Gastrocnemius medialis (tissue), 4 donors: ENCODE measurements around the gene NYNRIN. TPM values are rescaled to one million over a fixed set of nuclear protein-coding genes. Genes with fewer than 3 reads are reported as not detected.

Experiments
- ATAC-seq, 2 donors: fragments of 150-250 bp; one replicate each; pipeline ENCODE4 v1.9.1; 2016
- DNase-seq, 2 donors: peaks; one replicate each; pipeline ENCODE4 v3.0.0-alpha.2; 2019
- H3K27ac ChIP-seq, 4 donors: fragments of 200-600 bp; sonication (generic); 1 replicate in 1 of 4; 2 replicates in 3 of 4; pipeline ENCODE4 v1.5.1; 2016 to 2018; ENCODE audit warnings: mild to moderate bottlenecking in 2 of 4, moderate library complexity in 1 of 4
- H3K27me3 ChIP-seq, 3 donors: fragments of 200-600 bp; sonication (generic) in 2 of 3; 1 replicate in 1 of 3; 2 replicates in 2 of 3; pipeline versions ENCODE4 v1.5.1 to v1.6.0; 2016 to 2019; ENCODE audit warnings: mild to moderate bottlenecking in 1 of 3, moderate library complexity in 1 of 3
- H3K36me3 ChIP-seq, 2 donors: fragments of 200-600 bp; sonication (generic) in 1 of 2; one replicate each; pipeline ENCODE4 v1.5.1; 2017 to 2018
- H3K4me1 ChIP-seq, 2 donors: fragments of 200-600 bp; sonication (generic) in 1 of 2; one replicate each; pipeline ENCODE4 v1.5.1; 2016 to 2017; ENCODE audit warnings: mild to moderate bottlenecking in 2 of 2
- H3K4me3 ChIP-seq, 4 donors: fragments of 200-600 bp; sonication (generic) in 3 of 4; 1 replicate in 1 of 4; 2 replicates in 3 of 4; pipeline ENCODE4 v1.5.1; 2016 to 2019; ENCODE audit warnings: mild to moderate bottlenecking in 2 of 4
- H3K9me3 ChIP-seq, 3 donors: fragments of 200-600 bp; sonication (generic) in 2 of 3; 1 replicate in 1 of 3; 2 replicates in 2 of 3; pipeline ENCODE4 v1.5.1; 2016 to 2019
- POLR2A ChIP-seq, 2 donors: fragments of 450-650 bp; IDR thresholded peaks; one replicate each; pipeline ENCODE4 v1.6.1; 2017; ENCODE audit warnings: antibody characterized with exemption in 2 of 2, mild to moderate bottlenecking in 2 of 2, moderate library complexity in 2 of 2
- in situ Hi-C, 4 donors: fragments of 200-750 bp; cut with MboI; loops; one replicate each; pipeline versions ENCODE4 v1.15.0 to v1.8.0; 2017; ENCODE audit warnings: low sequenced_read_pairs in 4 of 4
- intact Hi-C: fragments of 100-400 bp; cut with DNase I; formaldehyde crosslinking; loops from one replicate; pipeline ENCODE4 v1.15.1; 2023; ENCODE audit warnings: low total_unique reads
- total RNA-seq, 4 donors: library from RNA; depleted of rRNA; stranded (reverse); fragments of >200 nt; gene quantifications; one replicate each; pipeline versions ENCODE4 v1.1.0 to v1.2.3, GENCODE V29; 2016
- TF ChIP-seq, protein P1 (sequence below), 5 experiments: fragments of 450-650 bp in 3 of 5; fragments of 200-600 bp in 2 of 5; sonication (generic) in 2 of 5; IDR thresholded peaks in 4 of 5; conservative IDR thresholded peaks in 1 of 5; 1 replicate in 4 of 5; 2 replicates in 1 of 5; pipeline ENCODE4 v1.5.1; 2016 to 2019; ENCODE audit warnings: antibody characterized with exemption in 5 of 5, mild to moderate bottlenecking in 3 of 5, moderate library complexity in 3 of 5

The NYNRIN gene
- total RNA-seq, 4 donors from 2014 or later = 0.87 to 3.7 (median 2.1) TPM

DNA sequence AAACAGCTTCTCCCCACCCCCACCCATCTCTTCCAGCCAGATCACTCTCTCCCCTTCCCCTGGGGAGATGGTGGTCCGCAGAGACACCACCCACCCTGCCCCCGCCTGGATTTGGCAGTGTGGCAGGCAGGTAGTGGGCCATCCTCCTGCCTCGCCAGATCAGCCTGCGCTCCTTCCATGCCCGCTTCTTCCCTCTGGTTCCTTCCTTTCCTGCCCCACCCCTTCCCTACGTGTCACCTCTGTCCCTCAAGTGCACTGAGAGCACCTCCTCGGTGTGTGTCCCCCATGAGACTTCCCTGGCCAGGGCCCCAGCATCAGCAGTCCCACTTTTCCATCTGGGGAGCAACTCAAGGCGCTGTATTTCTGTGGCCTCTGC is 632 bp downstream of the NYNRIN start:
- DNase-seq (no peak), ATAC-seq (no peak)
- Histone ChIP-seq H3K27me3 (peaks cover 0 to 10% (median 0%) of the 10 kb centered on the region in 3 donors), H3K36me3 (no peaks in the 10 kb centered on the region), H3K27ac (peak overlapping the region; percentile 55 to 73 (median 70)), H3K9me3 (no peaks in the 10 kb centered on the region), H3K4me3 (peak overlapping the region; percentile 57 to 69 (median 58)), H3K4me1 (peaks cover 12 to 27% of the 10 kb centered on the region in 2 donors)
- intact Hi-C loops (no loop called here), in situ Hi-C loops (no loop called here)
- TF ChIP-seq, protein P1, sequence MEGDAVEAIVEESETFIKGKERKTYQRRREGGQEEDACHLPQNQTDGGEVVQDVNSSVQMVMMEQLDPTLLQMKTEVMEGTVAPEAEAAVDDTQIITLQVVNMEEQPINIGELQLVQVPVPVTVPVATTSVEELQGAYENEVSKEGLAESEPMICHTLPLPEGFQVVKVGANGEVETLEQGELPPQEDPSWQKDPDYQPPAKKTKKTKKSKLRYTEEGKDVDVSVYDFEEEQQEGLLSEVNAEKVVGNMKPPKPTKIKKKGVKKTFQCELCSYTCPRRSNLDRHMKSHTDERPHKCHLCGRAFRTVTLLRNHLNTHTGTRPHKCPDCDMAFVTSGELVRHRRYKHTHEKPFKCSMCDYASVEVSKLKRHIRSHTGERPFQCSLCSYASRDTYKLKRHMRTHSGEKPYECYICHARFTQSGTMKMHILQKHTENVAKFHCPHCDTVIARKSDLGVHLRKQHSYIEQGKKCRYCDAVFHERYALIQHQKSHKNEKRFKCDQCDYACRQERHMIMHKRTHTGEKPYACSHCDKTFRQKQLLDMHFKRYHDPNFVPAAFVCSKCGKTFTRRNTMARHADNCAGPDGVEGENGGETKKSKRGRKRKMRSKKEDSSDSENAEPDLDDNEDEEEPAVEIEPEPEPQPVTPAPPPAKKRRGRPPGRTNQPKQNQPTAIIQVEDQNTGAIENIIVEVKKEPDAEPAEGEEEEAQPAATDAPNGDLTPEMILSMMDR (IDR thresholded peaks at IDR 0.05 in 4 of 5, conservative IDR thresholded peaks at IDR 0.05 in 1 of 5) = no peak
- TF ChIP-seq POLR2A (IDR thresholded peaks at IDR 0.05) = no peak

DNA sequence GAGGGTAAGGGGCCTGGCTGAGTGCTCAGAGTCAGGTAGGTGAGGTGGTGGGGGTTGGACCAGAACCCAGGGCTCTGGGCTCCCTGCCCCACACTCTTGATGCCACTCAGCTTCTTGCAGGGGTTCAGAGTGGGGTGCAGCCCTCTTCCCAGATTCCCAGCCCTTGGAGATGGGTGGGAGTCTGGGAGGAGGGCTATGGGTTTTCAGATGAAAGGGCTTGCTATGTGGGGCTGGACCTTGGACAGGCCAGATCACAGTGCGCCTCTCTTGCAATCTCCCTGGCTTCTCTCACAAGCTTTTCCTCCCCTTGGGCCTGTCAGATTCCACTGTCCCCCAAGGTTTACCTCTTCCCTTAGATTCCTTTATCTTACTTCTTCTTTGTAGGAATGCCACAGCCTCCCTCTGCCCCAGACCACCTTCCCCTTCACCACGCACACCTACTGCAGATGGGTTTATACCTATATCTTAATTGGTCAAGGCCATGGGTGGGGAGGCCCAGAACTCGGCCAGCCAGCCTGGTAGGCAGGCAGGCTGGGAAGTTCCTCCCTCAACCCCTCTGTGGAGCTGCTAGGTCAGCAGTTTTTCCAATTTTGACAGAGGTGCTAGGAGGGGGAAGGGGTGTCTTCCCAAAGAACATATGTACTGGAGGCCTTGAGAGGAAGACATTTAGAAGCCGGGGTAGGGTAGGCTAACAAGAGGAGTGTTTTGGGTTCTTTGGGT is 1.4 kb downstream of the NYNRIN start:
- peaks cover 0 to 10% (median 0%) of the 10 kb centered on the region in 3 donors for H3K27me3 ChIP-seq
- no peaks in the 10 kb centered on the region for H3K36me3 ChIP-seq
- DNase-seq (no peak), ATAC-seq (no peak)
- in situ Hi-C loops = no loop called here
- H3K9me3 ChIP-seq = no peaks in the 10 kb centered on the region
- peaks cover 12 to 27% of the 10 kb centered on the region in 2 donors for H3K4me1 ChIP-seq
- TF ChIP-seq, protein P1 (IDR thresholded peaks at IDR 0.05 in 4 of 5, conservative IDR thresholded peaks at IDR 0.05 in 1 of 5) = no peak
- TF ChIP-seq POLR2A (IDR thresholded peaks at IDR 0.05) = no peak
- intact Hi-C loops = loop anchor here (5.0 kb wide), 1 partner anchor 33 kb away; the partner anchor contains the start of gene NFATC4
- peak overlapping the region in 3 of 4 donors; percentile 57 to 69 (median 60) for H3K4me3 ChIP-seq
- peak overlapping the region; percentile 55 to 73 (median 70) for H3K27ac ChIP-seq

DNA sequence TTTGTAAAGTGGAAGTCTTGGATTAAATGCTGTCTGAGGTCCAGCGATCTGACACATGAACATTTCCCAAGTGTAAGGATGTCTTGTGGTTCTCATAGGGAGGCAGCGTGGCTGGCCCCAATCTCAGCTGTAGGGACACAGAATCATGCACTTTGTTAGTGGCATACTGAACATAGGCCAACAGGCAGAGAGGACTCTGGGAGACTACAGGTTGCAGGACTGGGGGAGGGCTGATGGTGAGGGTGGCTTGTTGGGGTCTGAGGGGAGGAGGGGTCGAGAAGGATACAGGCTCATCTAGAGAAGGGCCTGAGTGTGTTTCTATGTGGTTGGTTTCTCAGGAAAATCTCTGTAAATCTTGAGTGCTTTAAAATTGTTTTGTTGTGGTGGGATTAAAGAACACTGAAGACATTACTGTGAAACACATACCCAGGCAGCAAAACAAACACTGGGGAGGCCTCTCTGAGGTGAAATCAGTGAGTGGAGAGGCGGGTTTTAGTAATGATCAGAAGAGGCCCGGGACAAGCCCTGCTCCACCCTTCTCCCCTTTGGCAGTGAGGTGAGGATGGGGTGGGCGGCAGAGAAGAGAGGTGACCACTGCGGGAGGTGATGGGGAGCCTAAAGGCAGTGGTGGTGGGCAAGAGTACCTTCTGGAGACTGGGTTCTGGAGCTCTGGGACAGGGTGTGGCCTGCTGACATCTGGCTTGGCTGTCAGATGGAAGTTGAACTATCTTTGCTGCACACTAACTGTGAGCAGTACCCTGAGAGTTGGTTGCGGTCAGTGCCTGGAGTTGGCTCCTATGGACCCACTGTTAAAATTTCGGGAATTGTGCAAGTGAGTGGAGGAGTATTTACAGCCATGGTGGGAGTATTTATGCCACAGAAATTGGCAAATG is 3.3 kb downstream of the NYNRIN start:
- intact Hi-C loops = loop anchor here (5.0 kb wide), 1 partner anchor 35 kb away; the partner anchor contains the start of gene NFATC4
- ATAC-seq (no peak), DNase-seq (no peak)
- Histone ChIP-seq H3K27me3 (peaks cover 0 to 10% (median 0%) of the 10 kb centered on the region in 3 donors), H3K4me3 (no peak overlapping the region), H3K4me1 (peaks cover 12 to 27% of the 10 kb centered on the region in 2 donors), H3K9me3 (no peaks in the 10 kb centered on the region), H3K27ac (peak overlapping the region in 2 of 4 donors; percentile 16 to 32), H3K36me3 (no peaks in the 10 kb centered on the region)
- in situ Hi-C loops = no loop called here
- no peak for TF ChIP-seq POLR2A (IDR thresholded peaks at IDR 0.05)
- TF ChIP-seq, protein P1 (IDR thresholded peaks at IDR 0.05 in 4 of 5, conservative IDR thresholded peaks at IDR 0.05 in 1 of 5) = no peak

DNA sequence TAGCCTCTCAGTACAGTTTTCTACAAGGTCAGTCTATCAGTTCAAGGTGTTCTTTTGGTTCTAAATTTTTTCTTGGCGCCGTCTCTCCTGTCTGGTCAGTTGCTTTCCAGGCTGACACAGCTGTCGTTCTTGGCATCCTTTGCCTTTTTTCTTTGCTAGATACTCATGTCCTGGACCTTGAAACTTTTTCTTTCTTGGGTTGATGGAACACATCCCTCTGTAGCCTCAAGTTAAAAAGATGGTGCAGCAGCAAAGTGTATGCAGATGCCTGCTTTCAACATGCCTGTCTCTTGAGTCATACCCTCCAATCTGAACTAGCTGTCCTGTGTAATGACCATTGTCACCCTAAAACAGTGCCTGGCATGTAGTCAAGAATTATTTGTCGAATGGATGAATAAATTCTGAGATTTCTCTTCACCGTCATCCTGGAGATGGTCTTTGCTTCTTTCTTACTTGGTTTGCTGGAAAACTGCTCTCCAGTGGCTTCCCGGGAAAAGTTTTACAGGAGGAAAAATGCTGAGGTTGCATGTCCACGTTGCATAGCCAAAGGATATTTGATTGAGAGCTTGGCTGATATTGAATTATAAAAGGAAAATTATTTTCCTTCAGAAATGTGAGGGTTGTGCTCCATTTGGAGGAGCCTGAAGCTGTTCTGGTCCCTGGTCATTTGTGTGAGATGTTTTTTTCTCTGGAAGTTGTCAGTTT is 4.6 kb downstream of the NYNRIN start:
- H3K4me1 ChIP-seq = peaks cover 12 to 27% of the 10 kb centered on the region in 2 donors
- intact Hi-C loops (loop anchor here (5.0 kb wide), 1 partner anchor 36 kb away; the partner anchor contains the start of gene NFATC4), in situ Hi-C loops (no loop called here)
- peak overlapping the region in 1 of 4 donors; percentile 16 for H3K27ac ChIP-seq
- no peaks in the 10 kb centered on the region for H3K36me3 ChIP-seq
- ATAC-seq (peak; percentile 36 to 40), DNase-seq (no peak)
- no peak overlapping the region for H3K4me3 ChIP-seq
- TF ChIP-seq, protein P1 (IDR thresholded peaks at IDR 0.05 in 4 of 5, conservative IDR thresholded peaks at IDR 0.05 in 1 of 5) = no peak
- no peak for TF ChIP-seq POLR2A (IDR thresholded peaks at IDR 0.05)
- H3K27me3 ChIP-seq = peaks cover 0 to 10% (median 0%) of the 10 kb centered on the region in 3 donors
- no peaks in the 10 kb centered on the region for H3K9me3 ChIP-seq
